OCI-LY1 (cell line): ENCODE measurements around the gene FOXK1.

Source experiments
- H2AFZ ChIP-seq: fragments of 200-600 bp; sonication (generic), shearing (Covaris generic); 2 replicates; pipeline ENCODE4 v1.6.0; 2014; ENCODE audit warnings: antibody characterized with exemption, mild to moderate bottlenecking, low read length
- H3F3A ChIP-seq: fragments of 200-600 bp; sonication (generic), shearing (Covaris generic); 2 replicates; pipeline ENCODE4 v1.6.0; 2014; ENCODE audit warnings: mild to moderate bottlenecking, antibody characterized with exemption, low read length, moderate library complexity; ENCODE audit not compliant: insufficient read depth
- H3K27ac ChIP-seq: fragments of 200-600 bp; sonication (generic); 2 replicates; pipeline ENCODE4 v1.5.1; 2014; ENCODE audit warnings: low read length, mixed run types, mild to moderate bottlenecking, low read depth; ENCODE audit not compliant: poor library complexity, severe bottlenecking
- H3K27me3 ChIP-seq: fragments of 200-600 bp; sonication (generic); 2 replicates; pipeline ENCODE4 v1.6.0; 2014; ENCODE audit warnings: antibody characterized with exemption, mild to moderate bottlenecking, low read length, moderate library complexity; ENCODE audit not compliant: insufficient read depth
- H3K36me3 ChIP-seq: fragments of 200-600 bp; sonication (generic); 2 replicates; pipeline ENCODE4 v1.6.1; 2014; ENCODE audit warnings: mild to moderate bottlenecking, antibody characterized with exemption, low read length, moderate library complexity, mixed read lengths; ENCODE audit not compliant: insufficient read depth
- H3K4me1 ChIP-seq: fragments of 200-600 bp; sonication (generic); 2 replicates; pipeline ENCODE4 v1.5.1; 2014; ENCODE audit warnings: mild to moderate bottlenecking, low read length, moderate library complexity; ENCODE audit not compliant: insufficient read depth, severe bottlenecking
- H3K4me2 ChIP-seq: fragments of 200-600 bp; sonication (generic), shearing (Covaris generic); 2 replicates; pipeline ENCODE4 v1.6.1; 2014; ENCODE audit warnings: low read length
- H3K4me3 ChIP-seq: fragments of 200-600 bp; sonication (generic); 2 replicates; pipeline ENCODE4 v1.5.1; 2014; ENCODE audit warnings: low read length, low read depth, mild to moderate bottlenecking, mixed read lengths; ENCODE audit not compliant: poor library complexity, severe bottlenecking
- H3K79me2 ChIP-seq: fragments of 200-600 bp; shearing (Covaris generic); 2 replicates; pipeline ENCODE4 v1.6.1; 2016; ENCODE audit warnings: mixed run types, low read length, mixed read lengths; ENCODE audit not compliant: insufficient read depth
- H3K9ac ChIP-seq: fragments of 200-600 bp; sonication (generic), shearing (Covaris generic); 2 replicates; pipeline ENCODE4 v1.6.1; 2014; ENCODE audit warnings: mild to moderate bottlenecking, low read length, mixed read lengths
- H3K9me2 ChIP-seq: fragments of 200-600 bp; sonication (generic), shearing (Covaris generic); 2 replicates; pipeline ENCODE4 v1.6.1; 2014; ENCODE audit warnings: low read depth, mild to moderate bottlenecking, low read length, mixed read lengths
- H3K9me3 ChIP-seq: fragments of 200-600 bp; shearing (Covaris generic); 2 replicates; pipeline ENCODE4 v1.6.1; 2014; ENCODE audit warnings: low read length, mixed read lengths
- H4K20me1 ChIP-seq: fragments of 200-600 bp; sonication (generic), shearing (Covaris generic); 2 replicates; pipeline ENCODE4 v1.6.0; 2016; ENCODE audit warnings: mild to moderate bottlenecking, low read length; ENCODE audit not compliant: insufficient read depth
- EZH2 ChIP-seq: fragments of 200-600 bp; sonication (generic), shearing (Covaris generic); IDR thresholded peaks from 2 replicates; pipeline ENCODE4 v1.8.0; 2017; ENCODE audit warnings: borderline replicate concordance, mixed run types, mild to moderate bottlenecking, antibody characterized with exemption, low read length, moderate library complexity, mixed read lengths
- TF ChIP-seq, protein P1 (sequence below): fragments of 200-600 bp; sonication (generic), shearing (Covaris generic); IDR thresholded peaks from 2 replicates; pipeline ENCODE4 v1.5.1; 2017; ENCODE audit warnings: mild to moderate bottlenecking, antibody characterized with exemption, low read length, moderate library complexity, mixed read lengths

FOXK1 gene

DNA sequence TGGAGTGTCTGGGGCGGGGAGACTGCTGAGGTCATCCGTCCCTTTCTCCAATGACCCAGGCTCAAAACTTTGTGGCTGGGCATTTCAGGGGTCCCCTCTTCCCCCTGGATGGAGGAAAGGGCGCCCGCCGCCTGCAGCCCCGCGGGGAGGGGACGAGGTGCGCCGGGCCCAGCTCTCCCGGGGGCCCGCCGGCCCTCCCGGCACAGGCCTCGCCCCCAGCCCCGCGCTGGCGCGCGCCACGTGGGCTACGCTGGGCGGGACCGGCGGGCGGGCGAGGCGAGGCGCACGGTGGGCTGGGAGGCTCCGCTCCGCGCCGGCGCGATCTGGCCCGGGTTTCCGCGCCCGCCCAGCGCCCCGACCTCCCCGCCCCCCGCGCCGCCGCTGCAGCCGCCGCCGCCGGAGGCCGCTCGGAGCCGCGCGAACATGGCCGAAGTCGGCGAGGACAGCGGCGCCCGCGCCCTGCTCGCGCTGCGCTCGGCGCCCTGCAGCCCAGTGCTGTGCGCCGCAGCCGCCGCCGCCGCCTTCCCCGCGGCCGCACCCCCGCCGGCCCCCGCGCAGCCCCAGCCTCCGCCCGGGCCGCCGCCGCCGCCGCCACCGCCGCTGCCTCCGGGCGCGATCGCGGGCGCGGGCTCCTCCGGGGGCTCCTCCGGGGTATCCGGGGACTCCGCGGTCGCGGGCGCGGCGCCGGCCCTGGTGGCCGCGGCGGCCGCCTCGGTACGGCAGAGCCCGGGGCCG, at the start of gene FOXK1:
TSS of gene FOXK1 (plus strand) at position 410 of the 735 bp plus-strand sequence. CDS start at position 424, 14 bp downstream.
- no peaks in the 10 kb centered on the region for H3K9me3 ChIP-seq
- peak within 1 kb of the TSS; percentile 90 for H3K4me3 ChIP-seq
- H3K9ac ChIP-seq, result peak within 1 kb of the TSS; percentile 91
- H3K4me1 ChIP-seq, result peaks cover 27% of the 10 kb centered on the region
- TF ChIP-seq, protein P1, sequence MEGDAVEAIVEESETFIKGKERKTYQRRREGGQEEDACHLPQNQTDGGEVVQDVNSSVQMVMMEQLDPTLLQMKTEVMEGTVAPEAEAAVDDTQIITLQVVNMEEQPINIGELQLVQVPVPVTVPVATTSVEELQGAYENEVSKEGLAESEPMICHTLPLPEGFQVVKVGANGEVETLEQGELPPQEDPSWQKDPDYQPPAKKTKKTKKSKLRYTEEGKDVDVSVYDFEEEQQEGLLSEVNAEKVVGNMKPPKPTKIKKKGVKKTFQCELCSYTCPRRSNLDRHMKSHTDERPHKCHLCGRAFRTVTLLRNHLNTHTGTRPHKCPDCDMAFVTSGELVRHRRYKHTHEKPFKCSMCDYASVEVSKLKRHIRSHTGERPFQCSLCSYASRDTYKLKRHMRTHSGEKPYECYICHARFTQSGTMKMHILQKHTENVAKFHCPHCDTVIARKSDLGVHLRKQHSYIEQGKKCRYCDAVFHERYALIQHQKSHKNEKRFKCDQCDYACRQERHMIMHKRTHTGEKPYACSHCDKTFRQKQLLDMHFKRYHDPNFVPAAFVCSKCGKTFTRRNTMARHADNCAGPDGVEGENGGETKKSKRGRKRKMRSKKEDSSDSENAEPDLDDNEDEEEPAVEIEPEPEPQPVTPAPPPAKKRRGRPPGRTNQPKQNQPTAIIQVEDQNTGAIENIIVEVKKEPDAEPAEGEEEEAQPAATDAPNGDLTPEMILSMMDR, result no peak
- H3K27me3 ChIP-seq, result no peaks in the 10 kb centered on the region
- peak within 1 kb of the TSS; percentile 83 for H3K4me2 ChIP-seq
- peak within 1 kb of the TSS; percentile 96 for H2AFZ ChIP-seq
- no peaks in the 10 kb centered on the region for H3F3A ChIP-seq
- H4K20me1 ChIP-seq, result no peaks in the 10 kb centered on the region
- peaks cover 9% of the 10 kb centered on the region; the same call in 1 of the 2 replicates for H3K36me3 ChIP-seq
- no peaks in the 10 kb centered on the region for H3K9me2 ChIP-seq
- H3K27ac ChIP-seq, result peak within 1 kb of the TSS; percentile 62
- peaks cover 42% of the 10 kb centered on the region for H3K79me2 ChIP-seq

DNA sequence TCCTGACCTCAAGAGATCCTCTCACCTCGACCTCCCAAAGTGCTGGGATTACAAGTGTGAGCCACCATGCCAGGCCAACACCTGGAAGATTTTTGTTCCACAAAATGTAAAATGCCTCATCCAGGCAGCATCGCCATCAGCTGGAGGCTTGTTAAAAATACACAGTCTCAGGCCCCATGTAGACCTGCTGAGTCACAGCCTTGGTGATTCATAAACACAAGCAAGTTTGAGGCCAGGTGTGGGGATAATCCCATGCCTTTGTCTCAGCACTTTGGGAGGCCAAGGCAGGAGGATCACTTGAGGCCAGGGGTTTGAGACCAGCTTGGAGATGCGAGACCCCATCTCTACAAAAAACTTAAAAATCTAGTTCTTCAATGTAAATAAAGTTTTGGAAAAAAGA, 49.1 kb upstream of the FOXK1 start:
- Histone ChIP-seq H3K9me3 (no peaks in the 10 kb centered on the region), H3K27ac (no peak overlapping the region), H3K4me3 (no peak overlapping the region), H4K20me1 (no peaks in the 10 kb centered on the region), H3K79me2 (no peaks in the 10 kb centered on the region), H3F3A (no peaks in the 10 kb centered on the region), H2AFZ (no peak overlapping the region), H3K4me1 (no peaks in the 10 kb centered on the region), H3K9me2 (no peaks in the 10 kb centered on the region), H3K36me3 (no peaks in the 10 kb centered on the region), H3K27me3 (no peaks in the 10 kb centered on the region), H3K4me2 (no peak overlapping the region), H3K9ac (no peak overlapping the region)
- TF ChIP-seq, protein P1, result no peak
- TF ChIP-seq EZH2, result no peak

DNA sequence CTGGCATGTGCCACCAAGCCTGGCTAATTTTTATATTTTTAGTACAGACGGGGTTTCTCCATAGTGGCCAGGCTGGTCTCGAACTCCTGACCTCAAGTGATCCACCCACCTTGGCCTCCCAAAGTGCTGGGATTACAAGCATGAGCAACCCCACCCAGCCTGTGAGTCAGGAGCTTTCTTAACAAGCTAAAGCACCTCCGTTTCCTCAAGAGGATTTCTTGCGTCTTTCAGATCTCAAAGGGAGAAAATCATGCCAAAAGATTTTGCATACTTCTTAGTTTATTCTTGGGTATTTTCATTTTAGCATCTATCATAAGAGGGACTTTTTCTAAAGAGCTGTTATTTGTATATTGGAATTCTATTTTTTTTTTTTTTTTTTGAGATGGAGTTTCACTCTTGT, 47.9 kb upstream of the FOXK1 start:
- Histone ChIP-seq H3K9me3 (no peaks in the 10 kb centered on the region), H3F3A (no peaks in the 10 kb centered on the region), H3K4me3 (no peak overlapping the region), H3K4me1 (no peaks in the 10 kb centered on the region), H3K9me2 (no peaks in the 10 kb centered on the region), H3K4me2 (no peak overlapping the region), H3K27ac (no peak overlapping the region), H4K20me1 (no peaks in the 10 kb centered on the region), H3K36me3 (no peaks in the 10 kb centered on the region), H3K27me3 (no peaks in the 10 kb centered on the region), H3K79me2 (no peaks in the 10 kb centered on the region), H2AFZ (no peak overlapping the region), H3K9ac (no peak overlapping the region)
- no peak for TF ChIP-seq EZH2
- TF ChIP-seq, protein P1, result no peak
